Smooth muscle cell (in vitro differentiated cells): ENCODE measurements around the gene NDRG2. TPM values are rescaled to one million over a fixed set of nuclear protein-coding genes. Genes with fewer than 3 reads are reported as not detected.

Source experiments
- DNase-seq: peaks from one replicate; lab custom pipeline; 2025; ENCODE audit not compliant: unreplicated experiment; lab: John Stamatoyannopoulos, UW
- H2AFZ ChIP-seq: fragments of 200-600 bp; sonication (generic); 2 replicates; pipeline ENCODE4 v1.6.0; 2016; ENCODE audit warnings: antibody characterized with exemption, low read depth, mild to moderate bottlenecking
- H3F3A ChIP-seq: fragments of 200-600 bp; sonication (generic); 2 replicates; pipeline ENCODE4 v1.6.0; 2017; ENCODE audit warnings: antibody characterized with exemption, low read depth
- H3K27ac ChIP-seq: fragments of 200-600 bp; sonication (generic); 2 replicates; pipeline ENCODE4 v1.5.1; 2016; ENCODE audit warnings: low read depth, mild to moderate bottlenecking
- H3K27me3 ChIP-seq: fragments of 200-600 bp; sonication (generic); 2 replicates; pipeline ENCODE4 v1.6.1; 2016; ENCODE audit warnings: low read depth, mild to moderate bottlenecking
- H3K36me3 ChIP-seq: fragments of 200-600 bp; sonication (generic); 2 replicates; pipeline ENCODE4 v1.5.1; 2016; ENCODE audit warnings: low read depth
- H3K4me1 ChIP-seq: fragments of 200-600 bp; sonication (generic); 2 replicates; pipeline ENCODE4 v1.5.1; 2016; ENCODE audit warnings: low read depth
- H3K4me2 ChIP-seq: fragments of 200-600 bp; sonication (generic); 2 replicates; pipeline ENCODE4 v1.6.0; 2016; ENCODE audit warnings: mild to moderate bottlenecking
- H3K4me3 ChIP-seq: fragments of 200-600 bp; sonication (generic); 2 replicates; pipeline ENCODE4 v1.5.1; 2016; ENCODE audit warnings: mild to moderate bottlenecking
- H3K79me2 ChIP-seq: fragments of 200-600 bp; sonication (generic); 2 replicates; pipeline ENCODE4 v1.6.0; 2016; ENCODE audit warnings: low read depth, mild to moderate bottlenecking
- H3K9ac ChIP-seq: fragments of 200-600 bp; sonication (generic); 2 replicates; pipeline ENCODE4 v1.6.0; 2016; ENCODE audit warnings: low read depth
- H3K9me3 ChIP-seq: fragments of 200-600 bp; sonication (generic); replicated peaks from 2 replicates; pipeline ENCODE4 v1.5.1; 2016; ENCODE audit warnings: low read depth
- H4K20me1 ChIP-seq: fragments of 200-600 bp; sonication (generic); 2 replicates; pipeline ENCODE4 v1.6.0; 2016; ENCODE audit warnings: low read depth
- CTCF ChIP-seq: fragments of 200-600 bp; sonication (generic); IDR thresholded peaks from 2 replicates; pipeline ENCODE4 v1.5.1; 2017; ENCODE audit warnings: borderline replicate concordance, mild to moderate bottlenecking, antibody characterized with exemption; ENCODE audit not compliant: insufficient read depth, poor library complexity, severe bottlenecking
- WGBS: methylation state at CpG from one replicate; pipeline ENCODE4 v1.1.7; 2016; ENCODE audit warnings: low lambda C conversion rate; 5-methylcytosine and 5-hydroxymethylcytosine counted together
- polyA plus RNA-seq: library from polyadenylated mRNA; unstranded; fragments of >200 nt; fragmentation: Nextera tagmentation; extraction: Ambion mirVana; gene quantifications from 2 replicates; pipeline ENCODE4 v1.2.1, GENCODE V29; 2016
- total RNA-seq: library from RNA; depleted of rRNA; stranded (reverse); fragments of >200 nt; gene quantifications from 2 replicates; pipeline ENCODE4 v1.2.3, GENCODE V29; 2014

Gene NDRG2
- total and polyA plus RNA-seq, 2 experiments from 2014 or later, result 31.1 to 48.4 TPM

GRCh38 chr14:21047378-21047781 lies 22.5 kb upstream of the NDRG2 start:
- Histone ChIP-seq H3K9ac (no peak overlapping the region), H4K20me1 (no peaks in the 10 kb centered on the region), H3K36me3 (no peaks in the 10 kb centered on the region), H3K4me2 (no peak overlapping the region), H2AFZ (no peak overlapping the region), H3K4me1 (no peaks in the 10 kb centered on the region), H3K27ac (no peak overlapping the region), H3K9me3 (no peaks in the 10 kb centered on the region), H3K4me3 (no peak overlapping the region), H3K79me2 (no peaks in the 10 kb centered on the region), H3K27me3 (no peaks in the 10 kb centered on the region), H3F3A (peaks cover 7% of the 10 kb centered on the region)
- no peak for TF ChIP-seq CTCF
- WGBS, result 89% methylated on average over 2 of the region's 2 CpGs
- no peak for DNase-seq

GRCh38 chr14:21043974-21044618 lies 19.2 kb upstream of the NDRG2 start:
- Histone ChIP-seq H3K36me3 (no peaks in the 10 kb centered on the region), H4K20me1 (no peaks in the 10 kb centered on the region), H3K9me3 (no peaks in the 10 kb centered on the region), H3F3A (no peaks in the 10 kb centered on the region), H3K9ac (no peak overlapping the region), H3K4me3 (no peak overlapping the region), H3K27me3 (no peaks in the 10 kb centered on the region), H2AFZ (no peak overlapping the region), H3K27ac (no peak overlapping the region), H3K4me2 (no peak overlapping the region), H3K4me1 (no peaks in the 10 kb centered on the region), H3K79me2 (no peaks in the 10 kb centered on the region)
- TF ChIP-seq CTCF, result no peak
- 59% methylated on average over 6 of the region's 6 CpGs for WGBS
- no peak for DNase-seq

- Histone ChIP-seq H3K9ac (no peak overlapping the region), H4K20me1 (no peaks in the 10 kb centered on the region), H3K4me2 (no peak overlapping the region), H3K9me3 (no peaks in the 10 kb centered on the region), H3K79me2 (no peaks in the 10 kb centered on the region), H3K27ac (no peak overlapping the region), H3K4me1 (peaks cover 4% of the 10 kb centered on the region), H3F3A (no peaks in the 10 kb centered on the region), H3K27me3 (no peaks in the 10 kb centered on the region), H3K36me3 (no peaks in the 10 kb centered on the region), H3K4me3 (no peak overlapping the region), H2AFZ (no peak overlapping the region)
- no peak for DNase-seq
- WGBS, result 88% methylated on average over 2 of the region's 2 CpGs
- no peak for TF ChIP-seq CTCF
Observed at GRCh38 chr14:21043387-21043973, 18.6 kb upstream of the NDRG2 start.

- H3K27ac ChIP-seq, result no peak overlapping the region
- no peaks in the 10 kb centered on the region for H3K36me3 ChIP-seq
- no peak for DNase-seq
- H3K4me1 ChIP-seq, result peaks cover 4% of the 10 kb centered on the region
- no peak overlapping the region for H2AFZ ChIP-seq
- no peaks in the 10 kb centered on the region for H3K9me3 ChIP-seq
- H3K27me3 ChIP-seq, result no peaks in the 10 kb centered on the region
- no peak overlapping the region for H3K4me3 ChIP-seq
- H3K4me2 ChIP-seq, result no peak overlapping the region
- H3F3A ChIP-seq, result no peaks in the 10 kb centered on the region
- no peaks in the 10 kb centered on the region for H4K20me1 ChIP-seq
- no peak for TF ChIP-seq CTCF
- no peaks in the 10 kb centered on the region for H3K79me2 ChIP-seq
- no peak overlapping the region for H3K9ac ChIP-seq
- WGBS, result 83% methylated on average over 8 of the region's 8 CpGs
Observed at GRCh38 chr14:21042918-21043317, 18.1 kb upstream of the NDRG2 start.
